IMR-90 (cell line): ENCODE measurements around the gene PALLD.

Experiments used
- BHLHE40 ChIP-seq: fragments of 150-350 bp; IDR thresholded peaks from 2 replicates; pipeline ENCODE4 v1.6.1; 2016; ENCODE audit warnings: mild to moderate bottlenecking, low read depth, low read length
- CEBPB ChIP-seq: IDR thresholded peaks from 2 replicates; pipeline ENCODE4 v1.6.1; 2012; ENCODE audit warnings: low read depth, low read length, improper control_type of control experiment
- CHD1 ChIP-seq: IDR thresholded peaks from 2 replicates; pipeline ENCODE4 v1.6.1; 2012; ENCODE audit warnings: low read depth, low read length, improper control_type of control experiment
- CTCF ChIP-seq: conservative IDR thresholded peaks from 2 replicates; pipeline ENCODE4 v1.5.1; 2012; ENCODE audit warnings: mild to moderate bottlenecking, low read depth, low read length, improper control_type of control experiment
- ELK1 ChIP-seq: fragments of 150-350 bp; IDR thresholded peaks from 2 replicates; pipeline ENCODE4 v1.6.1; 2016; ENCODE audit warnings: low read depth, mild to moderate bottlenecking, low read length, moderate library complexity, borderline replicate concordance
- FOS ChIP-seq: fragments of 150-350 bp; IDR thresholded peaks from 2 replicates; pipeline ENCODE4 v1.6.1; 2016; ENCODE audit warnings: low read depth, low read length
- MAFK ChIP-seq: IDR thresholded peaks from 2 replicates; pipeline ENCODE4 v1.6.1; 2012; ENCODE audit warnings: low read depth, low read length, improper control_type of control experiment
- MXI1 ChIP-seq: IDR thresholded peaks from 2 replicates; pipeline ENCODE4 v1.6.1; 2012; ENCODE audit warnings: low read depth, mild to moderate bottlenecking, low read length, moderate library complexity, borderline replicate concordance
- NFE2L2 ChIP-seq: fragments of 150-350 bp; IDR thresholded peaks from 2 replicates; pipeline ENCODE4 v1.6.1; 2016; ENCODE audit warnings: low read depth, mild to moderate bottlenecking, low read length
- POLR2A ChIP-seq: IDR thresholded peaks from 2 replicates; pipeline ENCODE4 v1.6.1; 2012; ENCODE audit warnings: mild to moderate bottlenecking, low read depth, low read length
- RAD21 ChIP-seq: IDR thresholded peaks from 2 replicates; pipeline ENCODE4 v1.6.1; 2012; ENCODE audit warnings: low read length, improper control_type of control experiment
- RCOR1 ChIP-seq: IDR thresholded peaks from 2 replicates; pipeline ENCODE4 v1.6.1; 2012; ENCODE audit warnings: mild to moderate bottlenecking, low read length, improper control_type of control experiment; ENCODE audit not compliant: insufficient replicate concordance
- SMC3 ChIP-seq: fragments of 150-350 bp; IDR thresholded peaks from 2 replicates; pipeline ENCODE4 v1.6.1; 2016; ENCODE audit warnings: low read depth, mild to moderate bottlenecking, antibody characterized with exemption, low read length, moderate library complexity
- USF2 ChIP-seq: fragments of 150-350 bp; IDR thresholded peaks from 2 replicates; pipeline ENCODE4 v1.6.1; 2017; ENCODE audit warnings: mild to moderate bottlenecking, antibody characterized with exemption, low read length, low read depth

GRCh38 chr4:168664242-168664891, 167.5 kb downstream of the PALLD start:
- no peak for TF ChIP-seq CTCF
- TF ChIP-seq SMC3: no peak
- no peak for TF ChIP-seq POLR2A
- no peak for TF ChIP-seq CEBPB
- TF ChIP-seq NFE2L2: no peak
- TF ChIP-seq RAD21: no peak
- no peak for TF ChIP-seq ELK1
- no peak for TF ChIP-seq MAFK
- no peak for TF ChIP-seq USF2
- TF ChIP-seq MXI1: no peak
- no peak for TF ChIP-seq CHD1
- TF ChIP-seq FOS: no peak
- no peak for TF ChIP-seq RCOR1
- no peak for TF ChIP-seq BHLHE40
